Transverse colon (tissue), 4 donors: ENCODE measurements around the gene KRT40. TPM values are rescaled to one million over a fixed set of nuclear protein-coding genes. Genes with fewer than 3 reads are reported as not detected.
A peak's percentile ranks its signal among the peaks of the same experiment; 100 is the strongest.

Experiments used
- DNase-seq: peaks from one replicate; pipeline ENCODE4 v3.0.0-alpha.2; 2019
- H3K27ac ChIP-seq, 4 donors: fragments of 200-600 bp; sonication (generic); 2 replicates each; pipeline ENCODE4 v1.5.1; 2016 to 2018; ENCODE audit warnings: inconsistent platforms in 4 of 4
- H3K27me3 ChIP-seq: fragments of 200-600 bp; sonication (generic); 2 replicates; pipeline ENCODE4 v1.5.1; 2017; ENCODE audit warnings: inconsistent platforms
- H3K36me3 ChIP-seq, 4 donors: fragments of 200-600 bp; sonication (generic); 2 replicates each; pipeline ENCODE4 v1.5.1; 2017 to 2019; ENCODE audit warnings: inconsistent platforms in 4 of 4
- H3K4me1 ChIP-seq, 4 donors: fragments of 200-600 bp; sonication (generic); 2 replicates each; pipeline ENCODE4 v1.5.1; 2017 to 2020; ENCODE audit warnings: inconsistent platforms in 4 of 4
- H3K4me3 ChIP-seq, 4 donors: fragments of 200-600 bp; sonication (generic); 1 replicate in 1 of 4; 2 replicates in 3 of 4; pipeline versions ENCODE4 v1.5.1 to v1.6.1; 2017 to 2019; ENCODE audit warnings: inconsistent platforms in 4 of 4
- H3K9me3 ChIP-seq, 2 donors: fragments of 200-600 bp; sonication (generic); 2 replicates each; pipeline ENCODE4 v1.5.1; 2017 to 2019; ENCODE audit warnings: inconsistent platforms in 2 of 2
- EP300 ChIP-seq: sonication (generic); formaldehyde crosslinking; IDR thresholded peaks from one replicate; pipeline ENCODE4 v1.6.1; 2017; ENCODE audit warnings: antibody characterized with exemption, low read depth
- POLR2A ChIP-seq: fragments of 450-650 bp; IDR thresholded peaks from one replicate; pipeline ENCODE4 v1.6.1; 2016; ENCODE audit warnings: antibody characterized with exemption, mild to moderate bottlenecking, moderate library complexity
- POLR2AphosphoS5 ChIP-seq, 3 donors: sonication (generic); formaldehyde crosslinking; IDR thresholded peaks; one replicate each; pipeline ENCODE4 v1.6.1; 2016; ENCODE audit warnings: antibody characterized with exemption in 3 of 3
- WGBS, 2 donors: methylation state at CpG; one replicate each; pipeline ENCODE4 v1.1.5; 2018; ENCODE audit warnings: low coverage in 1 of 2; 5-methylcytosine and 5-hydroxymethylcytosine counted together
- in situ Hi-C, 4 donors: fragments of 200-750 bp; cut with MboI; loops; one replicate each; pipeline versions ENCODE4 v1.15.0 to v1.15.1; 2017; ENCODE audit warnings: low sequenced_read_pairs in 3 of 4, low pct_ligation_motif_present in 1 of 4, low pct_unique_long_range_greater_than_20kb in 1 of 4
- intact Hi-C: fragments of 100-400 bp; cut with DNase I; formaldehyde crosslinking; loops from one replicate; pipeline ENCODE4 v1.15.1; 2023; ENCODE audit warnings: low total_unique reads
- total RNA-seq, 4 donors: library from RNA; depleted of rRNA; stranded (reverse); fragments of >200 nt; gene quantifications; one replicate each; pipeline ENCODE4 v1.1.0, GENCODE V29; 2016
- TF ChIP-seq, protein P1 (sequence below), 5 experiments: fragments of 200-600 bp in 3 of 5; fragments of 450-650 bp in 2 of 5; sonication (generic) in 3 of 5; IDR thresholded peaks; 1 replicate in 2 of 5; 2 replicates in 3 of 5; pipeline ENCODE4 v1.5.1; 2016 to 2017; ENCODE audit warnings: antibody characterized with exemption in 5 of 5, inconsistent platforms in 3 of 5, mild to moderate bottlenecking in 2 of 5, moderate library complexity in 1 of 5

Gene KRT40
- total RNA-seq, 4 donors from 2014 or later: 0.48 TPM; not detected in 3

DNA sequence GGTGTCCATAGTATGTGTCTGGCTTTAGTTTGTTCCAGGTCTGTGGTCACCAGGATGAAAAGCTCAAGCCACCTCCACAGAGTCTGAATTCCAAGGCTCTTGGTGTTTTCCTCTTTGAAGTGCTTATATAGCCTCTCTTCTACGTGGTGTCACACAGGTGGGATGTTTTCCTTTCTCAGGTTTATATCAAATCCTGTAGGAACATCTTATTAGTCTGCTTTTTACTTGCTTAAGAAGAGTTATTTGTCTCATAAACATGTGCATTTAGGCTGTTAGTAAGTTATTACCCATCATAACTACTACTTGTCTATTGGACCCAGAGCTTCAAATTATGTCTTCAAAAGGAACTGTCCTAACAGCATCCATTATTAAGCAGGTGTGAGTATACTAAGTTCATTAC is 17.3 kb downstream of the KRT40 start, which contains the start of gene KRT39:
TSS of gene KRT39 (minus strand) at position 101 of the 400 bp plus-strand sequence. CDS start at position 9, 92 bp downstream.
- in situ Hi-C loops: no loop called here
- no peaks in the 10 kb centered on the region for H3K27me3 ChIP-seq
- H3K27ac ChIP-seq: no peak within 1 kb of the TSS
- intact Hi-C loops: no loop called here
- no peak for DNase-seq
- WGBS, 2 donors: 36 to 42% methylated on average over 1 of the region's 1 CpG
- H3K36me3 ChIP-seq: no peaks in the 10 kb centered on the region
- no peaks in the 10 kb centered on the region for H3K9me3 ChIP-seq
- no peak within 1 kb of the TSS for H3K4me3 ChIP-seq
- no peak for TF ChIP-seq POLR2AphosphoS5 (IDR thresholded peaks at IDR 0.05)
- no peak for TF ChIP-seq EP300
- TF ChIP-seq, protein P1, sequence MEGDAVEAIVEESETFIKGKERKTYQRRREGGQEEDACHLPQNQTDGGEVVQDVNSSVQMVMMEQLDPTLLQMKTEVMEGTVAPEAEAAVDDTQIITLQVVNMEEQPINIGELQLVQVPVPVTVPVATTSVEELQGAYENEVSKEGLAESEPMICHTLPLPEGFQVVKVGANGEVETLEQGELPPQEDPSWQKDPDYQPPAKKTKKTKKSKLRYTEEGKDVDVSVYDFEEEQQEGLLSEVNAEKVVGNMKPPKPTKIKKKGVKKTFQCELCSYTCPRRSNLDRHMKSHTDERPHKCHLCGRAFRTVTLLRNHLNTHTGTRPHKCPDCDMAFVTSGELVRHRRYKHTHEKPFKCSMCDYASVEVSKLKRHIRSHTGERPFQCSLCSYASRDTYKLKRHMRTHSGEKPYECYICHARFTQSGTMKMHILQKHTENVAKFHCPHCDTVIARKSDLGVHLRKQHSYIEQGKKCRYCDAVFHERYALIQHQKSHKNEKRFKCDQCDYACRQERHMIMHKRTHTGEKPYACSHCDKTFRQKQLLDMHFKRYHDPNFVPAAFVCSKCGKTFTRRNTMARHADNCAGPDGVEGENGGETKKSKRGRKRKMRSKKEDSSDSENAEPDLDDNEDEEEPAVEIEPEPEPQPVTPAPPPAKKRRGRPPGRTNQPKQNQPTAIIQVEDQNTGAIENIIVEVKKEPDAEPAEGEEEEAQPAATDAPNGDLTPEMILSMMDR (IDR thresholded peaks at IDR 0.05): no peak
- no peak for TF ChIP-seq POLR2A
- no peaks in the 10 kb centered on the region for H3K4me1 ChIP-seq

DNA sequence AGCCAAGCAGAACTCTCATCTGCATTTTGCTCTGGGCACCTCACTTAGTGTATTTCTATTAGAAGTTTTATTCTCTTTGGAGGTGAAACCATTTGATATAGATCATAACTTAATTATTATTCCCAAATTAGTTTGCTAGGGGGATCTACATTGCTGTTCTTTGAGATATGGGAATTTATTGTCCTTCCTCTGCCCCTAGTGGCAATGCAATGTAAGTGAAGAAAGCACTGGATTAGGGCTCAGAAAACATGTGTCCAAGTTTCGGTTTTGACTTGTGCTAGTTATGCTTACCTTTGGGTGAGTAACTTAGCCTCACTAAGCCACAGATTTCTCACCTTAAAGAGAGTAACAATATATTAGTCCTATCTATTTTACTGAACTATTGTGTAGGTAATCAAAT is 20.3 kb downstream of the KRT40 start:
- H3K9me3 ChIP-seq: no peaks in the 10 kb centered on the region
- no peaks in the 10 kb centered on the region for H3K27me3 ChIP-seq
- no peak overlapping the region for H3K4me3 ChIP-seq
- intact Hi-C loops: no loop called here
- WGBS, 2 donors: 44 to 56% methylated on average over 1 of the region's 1 CpG
- no peak for DNase-seq
- TF ChIP-seq, protein P1 (IDR thresholded peaks at IDR 0.05): peak; percentile 49 to 63 (median 55)
- no peak for TF ChIP-seq POLR2A
- no peaks in the 10 kb centered on the region for H3K4me1 ChIP-seq
- H3K36me3 ChIP-seq: no peaks in the 10 kb centered on the region
- H3K27ac ChIP-seq: no peak overlapping the region
- in situ Hi-C loops: no loop called here

DNA sequence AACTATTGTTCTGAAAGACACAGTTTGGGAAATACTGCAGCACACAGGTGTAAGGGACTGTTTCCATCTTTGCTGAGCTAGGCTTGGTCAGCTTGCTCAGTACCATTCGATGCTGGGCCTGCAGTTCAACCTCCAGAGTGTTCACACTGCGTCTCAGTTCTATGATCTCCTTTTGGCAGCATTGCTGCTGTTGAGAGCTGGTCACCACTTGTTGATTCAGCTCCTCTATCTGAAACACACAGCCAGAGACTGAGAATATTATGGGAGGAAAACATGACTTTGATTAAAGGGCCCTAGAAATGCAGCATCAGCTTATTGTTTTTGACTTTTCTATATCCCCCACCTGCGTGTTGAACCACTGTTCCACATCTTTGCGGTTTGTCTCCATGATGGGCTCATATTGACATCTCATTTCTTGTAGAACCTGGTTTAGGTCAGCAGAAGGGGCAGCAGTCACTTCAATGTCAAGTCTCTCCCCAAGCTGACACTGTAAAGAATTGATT is 22.0 kb downstream of the KRT40 start:
- no peak overlapping the region for H3K4me3 ChIP-seq
- 82 to 100% methylated on average over 2 to 4 of the region's 4 CpGs for WGBS, 2 donors
- no peak overlapping the region for H3K27ac ChIP-seq
- TF ChIP-seq, protein P1 (IDR thresholded peaks at IDR 0.05): no peak
- TF ChIP-seq POLR2A (no peak), EP300 (no peak), POLR2AphosphoS5 (IDR thresholded peaks at IDR 0.05) (no peak)
- in situ Hi-C loops (no loop called here), intact Hi-C loops (no loop called here)
- H3K27me3 ChIP-seq: no peaks in the 10 kb centered on the region
- H3K36me3 ChIP-seq: no peaks in the 10 kb centered on the region
- no peaks in the 10 kb centered on the region for H3K4me1 ChIP-seq
- H3K9me3 ChIP-seq: no peaks in the 10 kb centered on the region
- no peak for DNase-seq

DNA sequence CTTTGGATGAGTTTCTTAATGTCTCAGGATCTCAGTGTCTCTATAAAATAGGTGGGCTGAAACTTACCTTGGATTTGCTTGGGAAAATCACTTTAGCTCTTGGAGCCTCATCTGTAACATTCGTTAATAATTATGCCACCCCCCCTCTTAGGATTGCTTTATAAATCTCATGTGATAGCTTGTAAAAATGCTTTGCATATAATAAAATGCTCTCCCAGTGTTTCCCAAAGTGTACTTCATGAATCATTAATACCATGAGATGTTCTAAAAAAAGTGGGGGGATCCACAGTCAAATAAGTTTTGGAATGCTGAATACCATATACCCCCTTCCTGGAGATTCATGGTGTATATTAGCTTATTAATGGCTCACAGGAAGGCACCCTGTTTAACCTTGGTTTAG is 22.5 kb downstream of the KRT40 start:
- no peaks in the 10 kb centered on the region for H3K36me3 ChIP-seq
- TF ChIP-seq POLR2A (no peak), POLR2AphosphoS5 (IDR thresholded peaks at IDR 0.05) (no peak), EP300 (no peak)
- TF ChIP-seq, protein P1 (IDR thresholded peaks at IDR 0.05): no peak
- no peak overlapping the region for H3K4me3 ChIP-seq
- intact Hi-C loops: no loop called here
- no peaks in the 10 kb centered on the region for H3K27me3 ChIP-seq
- 36 to 68% methylated on average over 1 of the region's 1 CpG for WGBS, 2 donors
- in situ Hi-C loops: no loop called here
- H3K4me1 ChIP-seq: no peaks in the 10 kb centered on the region
- no peak for DNase-seq
- no peaks in the 10 kb centered on the region for H3K9me3 ChIP-seq
- H3K27ac ChIP-seq: no peak overlapping the region
